ENCODE measurements around the gene NR6A1. TPM values are rescaled to one million over a fixed set of nuclear protein-coding genes. Genes with fewer than 3 reads are reported as not detected.
"Not testable (repeated sequence)": the region's sequence is repeated elsewhere in the genome, so short reads cannot be mapped to it uniquely, and the experiment has no call there.

The NR6A1 gene
- total RNA-seq, 1 donor from 2014 or later = 302 TPM

DNA sequence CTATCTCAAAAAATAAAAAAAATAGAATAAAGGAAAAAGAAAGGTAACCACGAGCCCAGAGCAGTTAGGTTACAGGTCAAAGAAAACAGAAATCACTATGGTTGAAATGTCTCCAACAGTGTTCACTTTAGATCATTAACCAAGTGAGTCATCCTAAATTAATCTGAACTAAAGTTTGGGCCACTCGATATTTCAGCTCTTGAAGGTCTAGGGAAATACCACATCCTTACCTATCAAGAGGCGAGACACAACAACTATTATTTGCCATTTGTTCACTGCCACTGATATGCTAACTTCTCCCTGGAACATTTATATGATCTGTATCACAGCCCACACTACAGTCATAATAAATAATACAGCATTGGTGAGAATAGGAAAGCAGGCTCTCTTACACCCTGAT lies 152.6 kb downstream of the NR6A1 start:
- no peak overlapping the region for H3K9ac ChIP-seq
- H3K79me2 ChIP-seq (ENCODE audit: low read depth) = peaks cover 96% of the 10 kb centered on the region
- Mint-ChIP-seq H3K9me3 (no peaks in the 10 kb centered on the region), H3K27me3 (ENCODE audit: insufficient read depth, low read depth) (no peaks in the 10 kb centered on the region), H3K27ac (peak overlapping the region; percentile 34), H3K4me1 (peaks cover 26% of the 10 kb centered on the region), H3K4me3 (no peak overlapping the region), H3K36me3 (no peaks in the 10 kb centered on the region)
- peaks cover 88% of the 10 kb centered on the region for H4K20me1 ChIP-seq (ENCODE audit: low read depth)
- H3K4me3 ChIP-seq = no peak overlapping the region
- no peaks in the 10 kb centered on the region for H3K36me3 ChIP-seq
- no peaks in the 10 kb centered on the region for H3K9me3 ChIP-seq (ENCODE audit: low read depth)
- peak overlapping the region; percentile 59 for H3K27ac ChIP-seq
- peaks cover 47% of the 10 kb centered on the region for H3K4me1 ChIP-seq
- H3K27me3 ChIP-seq = no peaks in the 10 kb centered on the region
- TF ChIP-seq, protein P1, sequence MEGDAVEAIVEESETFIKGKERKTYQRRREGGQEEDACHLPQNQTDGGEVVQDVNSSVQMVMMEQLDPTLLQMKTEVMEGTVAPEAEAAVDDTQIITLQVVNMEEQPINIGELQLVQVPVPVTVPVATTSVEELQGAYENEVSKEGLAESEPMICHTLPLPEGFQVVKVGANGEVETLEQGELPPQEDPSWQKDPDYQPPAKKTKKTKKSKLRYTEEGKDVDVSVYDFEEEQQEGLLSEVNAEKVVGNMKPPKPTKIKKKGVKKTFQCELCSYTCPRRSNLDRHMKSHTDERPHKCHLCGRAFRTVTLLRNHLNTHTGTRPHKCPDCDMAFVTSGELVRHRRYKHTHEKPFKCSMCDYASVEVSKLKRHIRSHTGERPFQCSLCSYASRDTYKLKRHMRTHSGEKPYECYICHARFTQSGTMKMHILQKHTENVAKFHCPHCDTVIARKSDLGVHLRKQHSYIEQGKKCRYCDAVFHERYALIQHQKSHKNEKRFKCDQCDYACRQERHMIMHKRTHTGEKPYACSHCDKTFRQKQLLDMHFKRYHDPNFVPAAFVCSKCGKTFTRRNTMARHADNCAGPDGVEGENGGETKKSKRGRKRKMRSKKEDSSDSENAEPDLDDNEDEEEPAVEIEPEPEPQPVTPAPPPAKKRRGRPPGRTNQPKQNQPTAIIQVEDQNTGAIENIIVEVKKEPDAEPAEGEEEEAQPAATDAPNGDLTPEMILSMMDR (IDR thresholded peaks at IDR 0.05) = no peak
- TF ChIP-seq EZH2 (IDR thresholded peaks at IDR 0.05) = no peak
- no peak for TF ChIP-seq EZH2phosphoT487 (IDR thresholded peaks at IDR 0.05)
- no peak overlapping the region for H2AFZ ChIP-seq (replicated peaks)
- DNase-seq (ENCODE audit: low spot score) = no peak
- H3K4me2 ChIP-seq = no peak overlapping the region
- peaks cover 29% of the 10 kb centered on the region for H3F3A ChIP-seq (ENCODE audit: low read depth)

DNA sequence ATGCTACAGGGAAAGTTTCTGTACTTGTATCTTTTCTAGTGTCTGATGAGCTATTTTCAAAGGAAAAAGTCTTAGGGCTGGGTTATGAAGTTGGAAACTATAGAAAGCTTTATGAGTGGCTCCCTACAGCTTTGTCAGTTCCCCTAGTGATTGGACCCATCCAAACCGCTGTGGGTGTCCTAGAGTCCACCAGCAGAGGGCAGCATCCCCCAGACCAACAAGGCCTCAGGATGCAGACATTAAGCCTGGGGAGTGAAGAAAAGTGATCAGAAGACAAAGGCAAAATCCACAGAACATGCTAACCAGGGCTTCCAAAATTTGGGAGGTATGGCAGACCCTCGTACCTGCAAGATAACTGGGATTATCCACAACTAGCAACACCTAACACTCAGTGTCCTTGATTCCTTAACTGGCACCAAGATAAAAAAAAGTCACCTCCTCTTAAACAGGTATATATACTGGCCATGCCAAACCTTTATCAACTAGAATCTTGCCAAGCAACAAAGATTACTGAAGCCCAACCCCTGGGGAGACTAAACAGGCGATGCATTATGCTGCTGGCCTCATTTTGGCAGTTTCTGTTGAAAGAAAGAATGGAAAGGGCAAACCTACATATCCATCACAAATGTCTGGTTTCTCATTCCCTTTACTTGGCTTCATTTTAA lies 153.5 kb downstream of the NR6A1 start:
- peaks cover 27% of the 10 kb centered on the region for H3F3A ChIP-seq (ENCODE audit: low read depth)
- Mint-ChIP-seq H3K27me3 (ENCODE audit: insufficient read depth, low read depth) (no peaks in the 10 kb centered on the region), H3K4me3 (no peak overlapping the region), H3K27ac (peak overlapping the region; percentile 82), H3K36me3 (no peaks in the 10 kb centered on the region), H3K9me3 (no peaks in the 10 kb centered on the region), H3K4me1 (peaks cover 22% of the 10 kb centered on the region)
- H2AFZ ChIP-seq (replicated peaks) = no peak overlapping the region
- H3K27ac ChIP-seq = peak overlapping the region; percentile 59
- peak; percentile 83 for DNase-seq (ENCODE audit: low spot score)
- H3K36me3 ChIP-seq = no peaks in the 10 kb centered on the region
- H3K79me2 ChIP-seq (ENCODE audit: low read depth) = peaks cover 98% of the 10 kb centered on the region
- no peak overlapping the region for H3K4me3 ChIP-seq
- peaks cover 79% of the 10 kb centered on the region for H4K20me1 ChIP-seq (ENCODE audit: low read depth)
- no peaks in the 10 kb centered on the region for H3K9me3 ChIP-seq (ENCODE audit: low read depth)
- H3K27me3 ChIP-seq = no peaks in the 10 kb centered on the region
- H3K9ac ChIP-seq = no peak overlapping the region
- H3K4me1 ChIP-seq = peaks cover 43% of the 10 kb centered on the region
- no peak overlapping the region for H3K4me2 ChIP-seq
- TF ChIP-seq, protein P1 (IDR thresholded peaks at IDR 0.05) = peak; percentile 98
- TF ChIP-seq EZH2phosphoT487 (IDR thresholded peaks at IDR 0.05) (no peak), EZH2 (IDR thresholded peaks at IDR 0.05) (no peak)

DNA sequence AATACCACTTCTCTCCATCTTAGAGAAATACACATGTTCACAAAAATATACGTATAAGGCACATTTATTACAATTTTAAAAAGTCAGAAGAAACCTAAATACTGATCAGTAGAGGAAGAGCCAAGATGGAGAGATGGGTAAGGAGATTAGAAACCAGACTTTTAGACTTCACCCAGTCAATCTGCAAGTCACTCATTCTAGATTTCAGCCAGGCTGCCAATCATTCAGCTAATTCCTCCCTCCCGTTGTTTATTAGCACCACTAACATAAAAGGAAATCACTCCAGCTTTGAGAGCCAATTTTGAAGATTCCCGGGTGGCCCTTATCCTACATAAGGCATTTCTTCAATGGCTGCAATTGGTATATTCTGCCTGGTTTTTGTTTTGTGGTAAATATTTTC lies 154.2 kb downstream of the NR6A1 start:
- Histone ChIP-seq H2AFZ (replicated peaks) (no peak overlapping the region), H3K9ac (no peak overlapping the region), H3K36me3 (no peaks in the 10 kb centered on the region), H3K4me2 (no peak overlapping the region), H3K4me1 (peaks cover 36% of the 10 kb centered on the region), H4K20me1 (ENCODE audit: low read depth) (peaks cover 77% of the 10 kb centered on the region), H3K4me3 (no peak overlapping the region), H3K27me3 (no peaks in the 10 kb centered on the region), H3F3A (ENCODE audit: low read depth) (peaks cover 21% of the 10 kb centered on the region), H3K27ac (no peak overlapping the region), H3K79me2 (ENCODE audit: low read depth) (peaks cover 98% of the 10 kb centered on the region), H3K9me3 (ENCODE audit: low read depth) (no peaks in the 10 kb centered on the region)
- H3K36me3 Mint-ChIP-seq = no peaks in the 10 kb centered on the region
- DNase-seq (ENCODE audit: low spot score) = no peak
- no peaks in the 10 kb centered on the region for H3K27me3 Mint-ChIP-seq (ENCODE audit: insufficient read depth, low read depth)
- H3K27ac Mint-ChIP-seq = no peak overlapping the region
- H3K9me3 Mint-ChIP-seq = no peaks in the 10 kb centered on the region
- no peak overlapping the region for H3K4me3 Mint-ChIP-seq
- peaks cover 17% of the 10 kb centered on the region for H3K4me1 Mint-ChIP-seq
- TF ChIP-seq EZH2phosphoT487 (IDR thresholded peaks at IDR 0.05) = no peak
- TF ChIP-seq, protein P1 (IDR thresholded peaks at IDR 0.05) = no peak
- no peak for TF ChIP-seq EZH2 (IDR thresholded peaks at IDR 0.05)

DNA sequence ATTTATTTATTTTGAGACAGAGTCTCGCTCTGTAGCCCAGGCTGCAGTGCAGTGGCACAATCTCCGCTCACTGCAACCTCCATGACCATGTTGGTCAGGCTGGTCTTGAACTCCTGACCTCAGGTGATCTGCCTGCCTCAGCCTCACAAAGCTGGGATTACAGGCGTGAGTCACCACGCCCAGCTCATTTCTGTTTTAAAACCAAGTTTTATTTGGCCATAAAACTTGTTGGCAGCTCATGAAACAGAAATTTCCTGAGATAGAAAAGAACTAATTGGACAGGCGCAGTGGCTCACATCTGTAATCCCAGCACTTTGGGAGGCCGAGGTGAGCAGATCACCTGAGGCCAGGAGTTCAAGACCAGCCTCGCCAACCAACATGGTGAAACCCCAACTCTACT lies 155.3 kb downstream of the NR6A1 start:
- not testable (repeated sequence) for H3K4me3 Mint-ChIP-seq; H3K27ac Mint-ChIP-seq; H3K9ac ChIP-seq; H2AFZ ChIP-seq (replicated peaks); H3K4me2 ChIP-seq; H3K27me3 ChIP-seq; H3K27me3 Mint-ChIP-seq (ENCODE audit: insufficient read depth, low read depth); H3K36me3 Mint-ChIP-seq; DNase-seq (ENCODE audit: low spot score); H3K9me3 ChIP-seq (ENCODE audit: low read depth); H3K36me3 ChIP-seq; H3K4me3 ChIP-seq; H3K9me3 Mint-ChIP-seq; H3K27ac ChIP-seq
- Histone ChIP-seq H3K4me1 (peaks cover 32% of the 10 kb centered on the region), H3K79me2 (ENCODE audit: low read depth) (peaks cover 97% of the 10 kb centered on the region), H3F3A (ENCODE audit: low read depth) (peaks cover 21% of the 10 kb centered on the region), H4K20me1 (ENCODE audit: low read depth) (peaks cover 66% of the 10 kb centered on the region)
- H3K4me1 Mint-ChIP-seq = peaks cover 13% of the 10 kb centered on the region

Data from neural progenitor cell (in vitro differentiated cells).